ENCODE measurements around the gene SNAI3.

SNAI3 gene

DNA sequence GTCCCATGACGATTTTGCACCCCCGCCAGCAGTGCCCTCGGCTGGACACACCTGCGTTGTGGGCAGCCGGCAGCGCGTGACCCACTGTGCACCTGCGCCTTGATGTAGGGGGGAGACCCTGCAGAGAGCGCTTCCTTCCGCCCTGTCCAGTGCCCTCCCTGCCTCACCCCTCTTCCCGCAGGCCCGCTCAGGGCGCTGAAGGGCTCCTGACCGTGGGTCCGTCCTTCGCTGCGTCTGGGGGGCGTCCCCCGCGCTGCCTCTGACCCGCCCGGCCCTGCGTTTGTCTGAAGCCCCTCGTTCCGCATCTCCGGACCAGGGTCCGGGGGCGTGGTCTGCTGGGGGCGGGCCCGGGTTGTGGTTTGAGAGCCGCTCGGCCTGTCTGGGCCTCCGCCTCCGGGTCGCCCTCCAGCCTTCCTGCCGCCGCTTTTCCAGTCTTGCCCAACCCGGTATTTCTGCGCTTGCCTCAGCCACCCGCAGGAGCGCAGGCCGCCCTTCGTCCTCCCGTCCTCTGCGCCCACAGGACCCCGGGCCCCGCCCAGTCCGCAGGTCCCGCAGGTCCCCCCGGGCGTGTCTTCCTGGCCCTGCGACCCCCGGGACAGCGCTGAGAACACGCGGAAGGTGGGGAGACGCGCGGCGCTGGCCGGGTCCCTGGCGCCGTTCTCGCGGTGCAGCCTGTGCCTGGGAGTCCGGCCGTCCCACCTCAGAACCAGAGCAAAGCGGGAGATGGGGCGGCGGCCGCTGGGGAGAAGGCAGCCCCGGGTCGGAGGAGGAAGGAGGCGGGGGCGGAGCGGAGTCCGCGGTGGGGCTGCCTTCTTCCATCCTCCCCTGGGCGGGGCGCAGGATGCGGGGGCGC is 51.9 kb downstream of the SNAI3 start:
- no peak for DNase-seq (ENCODE audit: low read depth)

DNA sequence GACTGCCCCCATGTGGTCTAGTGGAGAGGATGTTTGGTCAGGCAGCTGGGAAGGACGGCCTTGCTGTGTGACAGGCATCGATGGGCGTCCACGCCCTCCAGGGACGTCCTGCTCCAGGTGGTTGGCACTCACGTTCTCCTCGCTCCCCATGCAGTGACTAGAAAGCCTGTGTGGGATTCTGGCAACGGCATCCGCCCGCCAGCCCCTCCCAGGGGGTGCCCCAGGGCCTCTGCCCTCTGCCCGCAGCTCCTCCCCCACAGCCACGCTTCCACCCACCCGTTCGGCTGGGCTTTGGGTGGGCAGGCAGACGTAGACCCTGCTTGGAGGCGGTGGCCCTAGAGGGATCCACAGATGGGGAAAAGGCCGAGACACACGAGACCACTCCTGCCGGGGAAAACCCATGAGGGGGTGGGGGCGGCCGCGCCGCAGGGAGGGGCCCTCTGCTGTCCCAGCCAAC is 52.6 kb downstream of the SNAI3 start:
- no peak for DNase-seq (ENCODE audit: low read depth)

DNA sequence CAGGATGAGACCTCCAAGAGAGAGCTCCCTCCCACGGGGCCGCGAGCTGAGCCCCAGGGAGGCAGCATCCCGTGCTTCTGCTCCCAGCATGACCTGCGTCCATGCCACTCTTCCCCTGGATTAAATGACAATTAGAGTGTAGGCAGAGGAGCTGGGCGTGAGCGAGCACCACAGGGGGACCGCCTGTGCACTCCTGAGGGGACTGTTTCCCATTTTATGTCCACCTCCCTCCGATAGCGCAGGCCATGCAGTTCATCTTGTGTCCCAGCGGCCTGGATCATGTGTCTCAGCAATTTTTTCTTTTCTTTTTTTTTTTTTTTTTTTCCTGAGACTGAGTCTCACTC is 53.7 kb downstream of the SNAI3 start:
- DNase-seq (ENCODE audit: low read depth) = no peak

DNA sequence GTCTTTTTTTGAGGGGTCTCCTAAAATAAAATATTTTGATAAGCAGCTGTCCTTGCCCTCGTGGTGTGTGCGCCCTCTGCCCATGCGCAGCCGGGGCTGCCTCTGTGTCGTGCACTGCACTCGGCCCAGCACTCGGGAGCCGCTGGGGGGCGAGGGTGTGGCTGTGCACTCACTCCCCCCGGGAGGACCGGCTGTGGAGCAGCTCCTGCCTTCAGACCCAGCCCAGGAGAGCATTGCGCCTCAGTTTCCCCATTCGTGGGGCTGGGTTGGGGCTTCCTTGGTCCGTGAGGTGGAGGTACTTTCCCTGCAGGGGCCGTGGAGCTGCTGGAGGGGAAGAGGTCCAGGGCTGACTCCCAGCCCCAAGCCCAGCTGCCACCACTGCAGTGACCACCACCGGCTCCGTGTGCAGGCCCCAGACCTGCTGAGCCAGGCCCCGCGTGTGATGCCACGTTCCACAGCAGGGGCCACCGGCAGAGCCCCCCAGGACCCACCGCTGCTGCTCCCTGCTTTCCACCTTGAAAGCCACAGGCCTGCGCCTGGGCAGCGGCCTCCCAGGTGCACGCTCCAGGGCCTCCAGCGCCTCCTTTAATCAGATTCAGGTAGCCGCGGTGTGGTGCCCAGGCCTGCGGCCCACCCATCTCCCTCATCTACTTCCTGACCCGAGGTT is 54.3 kb downstream of the SNAI3 start:
- no peak for DNase-seq (ENCODE audit: low read depth)

DNA sequence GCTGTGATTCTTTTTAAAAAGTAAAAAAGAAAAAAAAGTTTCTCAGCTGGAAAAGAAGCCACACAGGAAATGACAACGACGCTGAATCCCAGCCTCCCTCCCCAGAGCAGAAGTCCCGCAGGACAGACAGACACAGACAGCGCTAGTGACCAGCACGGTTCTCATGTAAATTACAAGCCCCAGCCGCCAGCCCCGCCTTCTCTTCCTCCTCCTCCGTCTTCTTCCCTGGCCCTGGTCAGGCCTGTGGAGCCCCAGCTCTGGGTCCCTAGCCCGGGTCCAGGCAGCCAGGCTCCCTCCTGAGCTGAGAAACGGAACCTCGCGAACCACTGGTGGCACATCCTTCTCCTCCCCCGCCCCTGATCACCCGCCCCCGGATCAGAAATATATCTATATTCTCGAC is 54.9 kb downstream of the SNAI3 start:
- DNase-seq (ENCODE audit: low read depth) = no peak

DNA sequence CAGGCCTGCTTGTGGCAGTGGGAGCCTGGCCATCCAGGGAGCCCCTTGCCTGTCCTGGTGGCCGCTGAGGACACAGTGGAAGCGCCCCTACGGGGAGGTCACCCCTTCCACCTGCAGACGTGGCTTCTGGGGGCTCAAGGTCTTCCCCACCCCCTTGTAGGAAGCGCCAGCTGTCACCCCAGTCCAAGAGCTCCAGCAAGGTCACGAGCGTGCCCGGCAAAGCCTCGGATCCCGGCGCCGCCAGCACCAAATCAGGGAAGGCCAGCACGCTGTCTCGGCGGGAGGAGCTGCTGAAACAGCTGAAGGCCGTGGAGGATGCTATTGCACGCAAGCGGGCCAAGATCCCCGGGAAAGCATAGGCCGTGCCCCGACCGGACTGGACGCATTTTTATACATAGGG is 55.4 kb downstream of the SNAI3 start:
- no peak for DNase-seq (ENCODE audit: low read depth)

DNA sequence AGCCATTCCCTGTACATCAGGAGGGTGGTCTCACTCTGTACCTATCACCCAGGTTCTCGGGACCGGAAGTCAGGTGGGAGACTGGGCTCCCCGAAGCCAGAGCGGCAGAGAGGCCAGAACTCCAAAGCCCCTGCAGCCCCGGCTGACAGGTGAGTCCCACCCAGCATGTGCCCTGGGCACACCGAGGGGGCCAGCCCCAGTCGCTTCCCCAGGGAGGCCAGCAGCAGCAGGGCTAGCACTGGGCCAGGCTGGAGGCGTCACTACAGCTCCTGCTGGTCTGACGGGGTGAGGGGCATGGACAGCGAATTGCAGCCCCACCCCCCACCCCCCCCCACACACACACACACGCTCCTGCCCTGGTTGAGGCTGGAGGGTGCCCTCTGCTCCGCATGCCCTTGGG is 55.9 kb downstream of the SNAI3 start:
- DNase-seq (ENCODE audit: low read depth) = no peak

DNA sequence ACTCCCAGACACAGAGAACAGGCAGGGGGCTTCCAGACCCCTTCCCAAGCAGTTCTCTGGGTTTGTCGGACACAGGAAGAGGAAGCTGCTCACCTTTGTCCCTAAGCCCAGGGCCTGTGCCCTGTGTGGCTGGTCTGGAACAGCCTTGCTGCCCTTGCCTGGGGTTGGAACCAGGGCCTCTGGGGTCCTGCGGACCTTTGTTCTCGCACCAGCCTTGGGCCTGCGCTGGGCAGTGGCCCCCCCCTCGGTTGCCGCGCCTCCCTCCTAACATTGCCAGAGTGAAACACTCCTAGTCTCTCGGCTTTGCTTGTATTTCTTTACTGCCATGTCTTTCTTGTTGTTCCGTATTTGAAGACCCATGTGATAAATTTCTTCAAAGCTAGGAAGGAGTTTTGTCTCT is 56.5 kb downstream of the SNAI3 start:
- DNase-seq (ENCODE audit: low read depth) = no peak

DNA sequence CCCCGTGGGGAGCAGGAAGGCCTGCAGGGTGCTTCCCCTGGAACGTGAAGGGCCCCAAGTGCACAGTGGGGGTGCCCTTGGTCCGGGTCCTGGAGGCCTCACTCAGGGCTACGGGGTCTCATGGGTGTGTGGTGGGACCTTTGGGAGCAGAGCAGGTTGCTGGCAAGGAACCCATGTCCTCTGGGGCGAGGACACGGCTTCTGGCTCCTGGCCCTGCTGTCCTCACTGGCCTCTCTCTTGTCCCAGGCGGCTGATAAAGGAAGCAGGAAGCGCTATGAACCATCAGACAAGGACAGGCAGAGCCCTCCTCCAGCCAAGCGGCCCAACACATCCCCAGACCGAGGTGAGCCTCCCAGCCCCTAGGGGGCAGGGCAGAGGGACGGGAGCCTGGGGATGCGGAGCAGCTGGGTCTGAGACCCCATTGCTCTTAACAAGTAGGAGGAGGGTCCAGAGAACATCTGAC is 57.8 kb downstream of the SNAI3 start:
- no peak for DNase-seq (ENCODE audit: low read depth)
